ENCODE measurements around the gene USP21. TPM values are rescaled to one million over a fixed set of nuclear protein-coding genes. Genes with fewer than 3 reads are reported as not detected.

USP21 gene
- total and polyA plus RNA-seq, 2 of the 13 experiments (the other 11 are each of a cell fraction or from before 2014, with no cell fraction given) = 10.1 to 33.1 TPM

- TF ChIP-seq HMGXB4 (CRISPR knock-in tag; IDR thresholded peaks at IDR 0.05; ENCODE audit: borderline replicate concordance in 1 of 2, low read depth in 1 of 2) = 0 out of 4 replicates have a peak, but pooled peaks of 1 of the 2 experiments have one; percentile 25
- TF ChIP-seq ZNF639 (CRISPR knock-in tag; conservative IDR thresholded peaks at IDR 0.05) = no peak
- TF ChIP-seq ZNF337 (CRISPR knock-in tag; IDR thresholded peaks at IDR 0.05; ENCODE audit: borderline replicate concordance, low read depth) = no peak
- no peak for TF ChIP-seq PATZ1 (CRISPR knock-in tag; IDR thresholded peaks at IDR 0.05)
- no peak for TF ChIP-seq NR2F1 (CRISPR knock-in tag; IDR thresholded peaks at IDR 0.05)
- no peak for TF ChIP-seq KLF12 (CRISPR knock-in tag; IDR thresholded peaks at IDR 0.05; ENCODE audit: borderline replicate concordance)
- no peak for TF ChIP-seq HMGXB3 (CRISPR knock-in tag; IDR thresholded peaks at IDR 0.05; ENCODE audit: borderline replicate concordance)
- TF ChIP-seq ZNF557 (CRISPR knock-in tag; IDR thresholded peaks at IDR 0.05) = no peak
- TF ChIP-seq ZNF549 (CRISPR knock-in tag; IDR thresholded peaks at IDR 0.05) = no peak
Observed at GRCh38 chr1:161198194-161198896, 39.0 kb downstream of the USP21 start (continued).
